NCI-H1105 treated with DMSO at 0.1 percent for 48 hours (cell line): ENCODE results near the gene UCMA.

Source experiments
- DNase-seq: peaks from one replicate; lab custom pipeline; 2025; lab: John Stamatoyannopoulos, UW

Gene UCMA

DNA sequence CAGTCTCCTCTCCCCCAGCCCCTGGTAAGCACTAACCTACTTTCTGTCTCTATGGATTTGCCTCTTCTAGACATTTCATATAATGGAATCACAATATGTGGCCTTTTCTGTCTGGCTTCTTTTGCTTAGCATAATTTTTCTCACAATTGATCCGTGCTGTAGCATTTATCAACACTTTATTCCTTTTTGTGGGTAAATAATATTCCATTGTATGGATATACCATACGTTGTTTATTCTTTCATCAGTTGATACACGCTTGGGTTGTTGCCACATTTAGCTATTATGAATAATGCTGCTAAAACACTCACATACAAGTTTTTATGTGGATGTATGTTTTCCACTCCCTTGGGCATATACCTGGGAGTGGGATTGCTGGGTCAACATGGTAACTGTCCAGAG lies 47.0 kb downstream of the UCMA start:
- DNase-seq = no peak

- DNase-seq = peak; percentile 13
Observed at GRCh38 chr10:13184730-13185514, 49.3 kb downstream of the UCMA start.

DNA sequence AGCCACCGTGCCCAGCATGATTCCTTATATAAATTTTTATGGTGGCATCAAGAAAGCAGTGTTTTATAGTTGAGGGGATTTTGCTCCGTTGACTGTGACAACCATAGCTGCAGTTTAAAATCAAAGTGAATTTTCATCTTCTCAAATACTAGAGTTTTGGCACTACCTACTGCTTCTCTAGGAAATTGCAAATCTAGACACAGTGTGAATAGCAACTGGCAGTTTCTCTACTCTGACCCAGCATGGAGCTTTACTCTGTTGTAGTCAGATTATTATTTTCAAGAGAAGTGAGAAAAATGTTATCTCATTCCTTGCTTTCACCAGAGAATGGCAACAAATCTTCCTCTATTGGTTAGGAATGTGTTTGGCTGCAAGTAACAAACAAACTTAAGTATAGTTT lies 49.9 kb downstream of the UCMA start:
- no peak for DNase-seq

DNA sequence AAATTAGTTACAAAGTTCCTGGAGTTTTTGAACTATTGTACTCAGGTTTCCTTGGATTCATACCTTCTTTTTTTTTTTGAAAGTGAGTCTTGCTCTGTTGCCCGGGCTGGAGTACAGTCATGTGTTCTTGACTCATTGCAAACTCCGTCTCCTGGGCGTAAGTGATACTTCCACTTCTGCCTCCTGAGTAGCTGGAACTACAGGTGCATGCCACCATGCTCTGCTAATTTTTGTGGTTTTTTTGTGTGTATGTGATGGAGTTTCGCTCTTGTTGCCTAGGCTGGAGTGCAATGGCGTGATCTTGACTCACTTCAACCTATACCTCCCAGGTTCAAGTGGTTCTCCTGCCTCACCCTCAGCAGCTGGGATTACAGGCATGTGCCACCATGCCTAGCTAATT lies 50.5 kb downstream of the UCMA start:
- DNase-seq = no peak

DNA sequence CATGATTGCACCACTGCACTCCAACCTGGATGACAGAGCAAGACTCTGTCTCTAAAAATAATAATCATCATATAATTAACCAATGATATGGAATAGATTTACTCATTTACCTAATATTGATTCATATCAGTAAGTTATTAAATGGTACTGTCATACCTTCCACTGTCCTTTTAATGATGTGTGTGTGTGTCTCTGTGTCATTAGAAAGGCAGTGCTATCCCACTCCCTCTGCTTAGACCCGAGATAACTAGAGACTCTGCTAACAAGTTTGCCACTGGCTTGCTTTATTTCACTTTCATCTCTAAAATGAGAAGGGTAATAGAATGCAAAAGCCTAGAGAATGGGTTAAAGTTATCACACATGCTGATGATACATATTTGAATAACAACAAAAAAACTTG lies 51.8 kb downstream of the UCMA start:
- DNase-seq = no peak

- DNase-seq = no peak
Observed at GRCh38 chr10:13180788-13181187, 53.4 kb downstream of the UCMA start.

- DNase-seq = no peak
Observed at GRCh38 chr10:13173616-13174015, 60.6 kb downstream of the UCMA start.
